Spinal cord (tissue), 10 donors: Measurements from ENCODE around the gene EED. TPM values are rescaled to one million over a fixed set of nuclear protein-coding genes. Genes with fewer than 3 reads are reported as not detected.

Experiments used
- DNase-seq, 6 donors: peaks; one replicate each; pipeline versions ENCODE4 v3.0.0 to v3.0.0-alpha.2; 2013 to 2015; ENCODE audit warnings: low spot score in 6 of 6, low read depth in 4 of 6
- H3K27ac ChIP-seq: one replicate; pipeline ENCODE4 v1.5.1; 2013; ENCODE audit warnings: low read depth, low read length, control low read depth
- H3K27me3 ChIP-seq: one replicate; pipeline ENCODE4 v1.6.1; 2013; ENCODE audit warnings: low read length; ENCODE audit not compliant: control insufficient read depth, insufficient read depth
- H3K36me3 ChIP-seq: one replicate; pipeline ENCODE4 v1.6.1; 2013; ENCODE audit warnings: low read length; ENCODE audit not compliant: control insufficient read depth, insufficient read depth
- H3K4me1 ChIP-seq: one replicate; pipeline ENCODE4 v1.6.1; 2013; ENCODE audit warnings: low read length; ENCODE audit not compliant: control insufficient read depth, insufficient read depth
- H3K4me3 ChIP-seq: one replicate; pipeline ENCODE4 v1.5.1; 2013; ENCODE audit warnings: low read depth, low read length, control low read depth
- H3K9me3 ChIP-seq: one replicate; pipeline ENCODE4 v1.6.1; 2013; ENCODE audit warnings: low read length; ENCODE audit not compliant: control insufficient read depth, insufficient read depth
- WGBS: methylation state at CpG from one replicate; pipeline ENCODE4 v1.1.5; 2013; ENCODE audit warnings: missing lambda C conversion rate; ENCODE audit not compliant: insufficient coverage; 5-methylcytosine and 5-hydroxymethylcytosine counted together
- long read RNA-seq, 4 donors: transcript quantifications; one replicate each; lab custom pipeline, GENCODE V29; 2026
- polyA plus RNA-seq, 2 donors: library from polyadenylated mRNA; unstranded; fragments of 120-200 nt; gene quantifications; one replicate each; pipeline ENCODE4 v1.2.1, GENCODE V29; 2013; ENCODE audit not compliant: insufficient read length in 2 of 2
- total RNA-seq, 2 donors: library from RNA; depleted of rRNA in 1 of 2; stranded (reverse); fragments of 120-200 nt in 1 of 2; fragments of >200 nt in 1 of 2; gene quantifications; one replicate each; pipeline versions ENCODE4 v1.2.3 to v1.2.4, GENCODE V29; 2013 to 2014
- donor health status: healthy.

EED gene
- total RNA-seq: 10 to 100 TPM; 18.3 to 34.0 TPM
- polyA plus RNA-seq: 10 to 100 TPM; 31.9 to 33.3 TPM
- long read RNA-seq, donor 1, partial matches to known transcripts: 16 of 21 reads
- long read RNA-seq, donor 1, other reads (novel, unspliced or antisense): 0 of 21 reads
- long read RNA-seq, donor 2, partial matches to known transcripts: 0 of 1 reads
- long read RNA-seq, donor 2, other reads (novel, unspliced or antisense): 0 of 1 reads
- long read RNA-seq, donor 3, partial matches to known transcripts: 7 of 10 reads
- long read RNA-seq, donor 3, other reads (novel, unspliced or antisense): 0 of 10 reads
- long read RNA-seq, donor 4, partial matches to known transcripts: 24 of 32 reads
- long read RNA-seq, donor 4, other reads (novel, unspliced or antisense): 0 of 32 reads

- Histone ChIP-seq H3K9me3 (no peaks in the 10 kb centered on the region), H3K27ac (peak within 1 kb of the TSS; percentile 99), H3K27me3 (no peaks in the 10 kb centered on the region), H3K4me3 (peak within 1 kb of the TSS; percentile 92), H3K4me1 (peaks cover 3% of the 10 kb centered on the region), H3K36me3 (no peaks in the 10 kb centered on the region)
- WGBS: 0% methylated on average over 57 of the region's 64 CpGs
- DNase-seq: peak; percentile 89 to 100 (median 96)
Measured at GRCh38 chr11:86244522-86245368, at the start of gene EED. Gene EED (plus strand): TSS chr11:86244753. CDS start chr11:86245230, 477 bp downstream.

GRCh38 chr11:86194998-86195397 lies 49.6 kb upstream of the EED start:
- Histone ChIP-seq H3K9me3 (no peaks in the 10 kb centered on the region), H3K27me3 (no peaks in the 10 kb centered on the region), H3K27ac (no peak overlapping the region), H3K4me3 (no peak overlapping the region), H3K4me1 (no peaks in the 10 kb centered on the region), H3K36me3 (no peaks in the 10 kb centered on the region)
- no peak for DNase-seq
- WGBS: 94% methylated on average over 18 of the region's 18 CpGs

- no peak overlapping the region for H3K4me3 ChIP-seq
- H3K36me3 ChIP-seq: no peaks in the 10 kb centered on the region
- no peak overlapping the region for H3K27ac ChIP-seq
- 86% methylated on average over 1 of the region's 6 CpGs for WGBS
- H3K4me1 ChIP-seq: no peaks in the 10 kb centered on the region
- no peak for DNase-seq
- no peaks in the 10 kb centered on the region for H3K27me3 ChIP-seq
- H3K9me3 ChIP-seq: no peaks in the 10 kb centered on the region
Measured at GRCh38 chr11:86196085-86196696, 48.4 kb upstream of the EED start.

- DNase-seq: no peak
- no peaks in the 10 kb centered on the region for H3K4me1 ChIP-seq
- no peaks in the 10 kb centered on the region for H3K36me3 ChIP-seq
- H3K27me3 ChIP-seq: no peaks in the 10 kb centered on the region
- H3K27ac ChIP-seq: no peak overlapping the region
- H3K9me3 ChIP-seq: no peaks in the 10 kb centered on the region
- 60% methylated on average over 1 of the region's 3 CpGs for WGBS
- H3K4me3 ChIP-seq: no peak overlapping the region
Measured at GRCh38 chr11:86196913-86197312, 47.6 kb upstream of the EED start.

GRCh38 chr11:86197448-86197847 lies 47.1 kb upstream of the EED start:
- H3K4me1 ChIP-seq: no peaks in the 10 kb centered on the region
- no peaks in the 10 kb centered on the region for H3K36me3 ChIP-seq
- no peaks in the 10 kb centered on the region for H3K9me3 ChIP-seq
- no peak overlapping the region for H3K27ac ChIP-seq
- no peak overlapping the region for H3K4me3 ChIP-seq
- no peak for DNase-seq
- H3K27me3 ChIP-seq: no peaks in the 10 kb centered on the region

GRCh38 chr11:86198139-86198538 lies 46.4 kb upstream of the EED start:
- H3K4me3 ChIP-seq: no peak overlapping the region
- no peaks in the 10 kb centered on the region for H3K27me3 ChIP-seq
- DNase-seq: no peak
- H3K4me1 ChIP-seq: no peaks in the 10 kb centered on the region
- no peaks in the 10 kb centered on the region for H3K36me3 ChIP-seq
- no peak overlapping the region for H3K27ac ChIP-seq
- H3K9me3 ChIP-seq: no peaks in the 10 kb centered on the region

GRCh38 chr11:86199354-86199753 lies 45.2 kb upstream of the EED start:
- DNase-seq: no peak
- Histone ChIP-seq H3K27me3 (no peaks in the 10 kb centered on the region), H3K9me3 (no peaks in the 10 kb centered on the region), H3K4me3 (no peak overlapping the region), H3K27ac (no peak overlapping the region), H3K4me1 (no peaks in the 10 kb centered on the region), H3K36me3 (no peaks in the 10 kb centered on the region)
- WGBS: no CpG with 5 or more reads among the region's 1 CpG

GRCh38 chr11:86201371-86201884 lies 43.1 kb upstream of the EED start:
- no peaks in the 10 kb centered on the region for H3K36me3 ChIP-seq
- no peak for DNase-seq
- H3K9me3 ChIP-seq: no peaks in the 10 kb centered on the region
- H3K4me3 ChIP-seq: no peak overlapping the region
- H3K4me1 ChIP-seq: no peaks in the 10 kb centered on the region
- H3K27ac ChIP-seq: no peak overlapping the region
- no peaks in the 10 kb centered on the region for H3K27me3 ChIP-seq

- Histone ChIP-seq H3K4me1 (no peaks in the 10 kb centered on the region), H3K36me3 (no peaks in the 10 kb centered on the region), H3K27ac (no peak overlapping the region), H3K27me3 (no peaks in the 10 kb centered on the region), H3K4me3 (peak overlapping the region; percentile 31), H3K9me3 (no peaks in the 10 kb centered on the region)
- no peak for DNase-seq
Measured at GRCh38 chr11:86202013-86202336, 42.6 kb upstream of the EED start.
